NCI-H2196 (cell line): Measurements from ENCODE around the gene ATF7IP.
"Not testable (repeated sequence)": the region's sequence is repeated elsewhere in the genome, so short reads cannot be mapped to it uniquely, and the experiment has no call there.

Experiments
- DNase-seq: peaks from one replicate; lab custom pipeline; 2025; ENCODE audit not compliant: unreplicated experiment; lab: John Stamatoyannopoulos, UW

ATF7IP gene

DNA sequence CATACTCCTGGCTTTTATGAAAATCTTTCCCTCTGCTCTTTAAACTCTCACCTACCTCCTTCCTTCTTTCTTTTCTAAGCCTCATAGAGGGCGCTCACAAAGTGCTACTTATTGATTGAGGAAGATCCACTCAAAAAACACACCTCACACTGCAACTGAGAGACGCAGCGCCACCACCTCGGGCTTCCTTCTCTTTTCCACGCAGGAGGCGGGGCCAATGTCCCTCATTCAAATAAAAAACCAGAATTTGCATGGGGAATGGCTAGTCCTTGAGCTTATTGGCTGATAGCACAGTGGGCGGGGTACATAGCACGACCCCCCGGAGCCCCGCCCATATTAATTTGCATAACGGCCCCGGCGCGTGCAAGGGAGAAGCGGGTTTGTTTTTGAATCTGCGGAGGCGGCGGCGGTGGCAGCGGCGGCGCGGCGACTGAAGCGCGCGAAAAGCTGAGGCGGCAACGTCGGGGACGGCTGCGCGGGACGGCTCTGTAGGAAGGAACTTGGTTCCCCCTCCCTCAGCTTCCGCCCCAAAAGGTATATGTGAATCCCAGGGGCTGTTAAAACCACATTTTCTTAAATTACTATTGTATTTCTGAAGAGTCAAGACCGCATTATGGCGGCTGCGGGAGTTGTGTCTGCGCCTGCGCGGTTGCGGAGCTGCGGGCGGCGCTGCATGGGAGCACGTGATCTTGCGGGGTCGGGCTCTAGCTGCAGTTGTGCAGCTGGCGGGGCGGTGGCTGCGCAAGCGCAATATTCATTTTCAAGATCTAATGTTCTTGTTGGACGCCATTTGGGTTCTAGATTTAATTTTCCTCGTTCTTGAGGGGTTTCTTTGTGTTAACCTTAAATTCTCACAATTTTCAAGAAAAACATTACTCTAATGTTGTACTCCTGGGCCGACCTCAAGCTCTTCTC is at the start of gene ATF7IP:
Gene ATF7IP, plus strand, starts transcription at position 389 of the 915 bp plus-strand sequence. CDS start 58,234 bp downstream, outside the sequence.
- peak; percentile 86 for DNase-seq

- DNase-seq: no peak
Measured at GRCh38 chr12:14317362-14318146, 47.9 kb upstream of the ATF7IP start.

GRCh38 chr12:14319704-14320427 is 45.6 kb upstream of the ATF7IP start:
- DNase-seq: not testable (repeated sequence)

- no peak for DNase-seq
Measured at GRCh38 chr12:14322403-14322802, 43.1 kb upstream of the ATF7IP start.

- no peak for DNase-seq
Measured at GRCh38 chr12:14325716-14326343, 39.7 kb upstream of the ATF7IP start.

DNA sequence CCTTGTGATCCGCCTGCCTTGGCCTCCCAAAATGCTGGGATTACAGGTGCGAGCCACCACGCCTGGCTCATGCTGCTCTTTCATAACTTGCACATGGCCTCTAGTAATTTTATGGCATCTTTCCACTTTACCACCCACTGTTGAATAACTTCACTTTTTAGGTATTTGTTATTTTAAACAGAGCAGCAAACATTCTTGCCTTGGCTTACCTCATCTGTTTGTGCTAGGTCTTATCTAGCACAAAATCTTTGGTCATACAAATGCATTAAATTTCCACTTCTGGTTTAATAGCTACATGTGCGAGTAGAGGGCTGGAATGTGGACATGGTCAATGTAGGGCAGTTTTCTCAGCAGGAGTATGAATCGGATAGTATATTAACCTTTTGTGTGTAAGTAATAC is 38.8 kb upstream of the ATF7IP start:
- no peak for DNase-seq

- DNase-seq: no peak
Measured at GRCh38 chr12:14327711-14328110, 37.8 kb upstream of the ATF7IP start.

DNA sequence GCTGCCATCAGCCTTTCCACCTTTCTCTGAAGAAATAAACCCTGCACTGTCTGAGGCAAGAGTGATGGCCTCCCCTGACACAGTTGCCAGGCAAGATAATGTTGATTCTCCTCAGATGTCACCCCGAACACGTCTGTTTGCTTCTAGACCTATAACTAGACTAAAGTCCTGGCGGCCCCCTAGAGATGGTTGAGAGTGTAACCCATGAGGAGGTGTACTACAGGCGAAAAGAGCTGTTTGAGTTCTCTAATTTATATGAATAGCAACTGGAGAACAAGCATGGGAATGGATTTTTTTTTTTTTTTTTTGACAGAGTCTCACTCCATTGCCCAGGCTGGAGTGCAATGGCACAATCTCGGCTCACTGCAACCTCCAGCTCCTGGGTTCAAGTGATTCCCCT is 33.0 kb upstream of the ATF7IP start:
- DNase-seq: no peak

- no peak for DNase-seq
Measured at GRCh38 chr12:14340371-14340770, 25.1 kb upstream of the ATF7IP start.

DNA sequence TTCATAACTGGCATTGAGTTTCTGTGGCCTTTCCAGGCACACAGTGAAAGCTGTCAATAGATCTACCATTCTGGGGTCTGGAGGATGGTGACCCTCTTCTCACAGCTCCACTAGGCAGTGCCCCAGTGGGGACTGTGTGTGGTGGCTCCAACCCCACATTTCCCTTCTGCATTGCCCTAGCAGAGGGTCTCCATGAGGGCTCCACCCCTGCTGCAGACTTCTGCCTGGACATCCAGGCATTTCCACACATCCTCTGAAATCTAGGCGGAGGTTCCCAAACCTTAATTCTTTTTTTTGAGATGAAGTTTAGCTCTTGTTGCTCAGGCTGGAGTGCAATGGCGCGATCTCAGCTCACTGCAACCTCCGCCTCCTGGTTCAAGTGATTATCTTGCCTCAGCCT is 14.0 kb upstream of the ATF7IP start:
- not testable (repeated sequence) for DNase-seq

DNA sequence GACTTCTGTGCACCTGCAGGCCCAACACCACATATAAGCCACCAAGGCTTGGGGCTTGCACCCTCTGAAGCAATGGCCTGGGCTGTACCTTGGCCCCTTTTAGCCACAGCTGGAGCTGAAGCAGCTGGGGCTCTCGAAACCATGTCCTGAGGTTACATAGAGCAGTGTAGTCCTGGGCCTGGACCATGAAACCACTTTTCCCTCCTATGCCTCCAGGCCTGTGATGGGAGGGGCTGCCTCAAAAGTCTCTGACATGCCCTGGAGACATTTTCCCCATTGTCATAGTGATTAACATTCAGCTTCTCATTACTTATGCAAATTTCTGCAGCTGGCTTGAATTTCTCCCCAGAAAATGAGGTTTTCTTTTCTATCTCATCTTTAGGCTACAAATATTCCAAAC is 13.4 kb upstream of the ATF7IP start:
- not testable (repeated sequence) for DNase-seq

DNA sequence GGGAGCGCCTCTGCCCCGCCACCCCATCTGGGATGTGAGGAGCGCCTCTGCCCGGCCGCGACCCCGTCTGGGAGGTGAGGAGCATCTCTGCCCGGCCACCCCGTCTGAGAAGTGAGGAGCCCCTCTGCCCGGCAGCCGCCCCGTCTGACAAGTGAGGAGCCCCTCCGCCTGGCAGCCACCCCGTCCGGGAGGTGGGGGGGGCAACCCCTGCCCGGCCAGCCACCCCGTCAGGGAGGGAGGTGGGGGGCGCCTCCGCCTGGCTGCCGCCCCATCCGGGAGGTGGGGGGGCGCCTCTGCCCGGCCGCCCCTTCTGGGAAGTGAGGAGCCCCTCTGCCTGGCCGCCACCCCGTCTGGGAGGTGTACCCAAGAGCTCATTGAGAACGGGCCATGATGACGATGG is 10.8 kb upstream of the ATF7IP start:
- DNase-seq: not testable (repeated sequence)

- DNase-seq: no peak
Measured at GRCh38 chr12:14356147-14356546, 9.3 kb upstream of the ATF7IP start.

DNA sequence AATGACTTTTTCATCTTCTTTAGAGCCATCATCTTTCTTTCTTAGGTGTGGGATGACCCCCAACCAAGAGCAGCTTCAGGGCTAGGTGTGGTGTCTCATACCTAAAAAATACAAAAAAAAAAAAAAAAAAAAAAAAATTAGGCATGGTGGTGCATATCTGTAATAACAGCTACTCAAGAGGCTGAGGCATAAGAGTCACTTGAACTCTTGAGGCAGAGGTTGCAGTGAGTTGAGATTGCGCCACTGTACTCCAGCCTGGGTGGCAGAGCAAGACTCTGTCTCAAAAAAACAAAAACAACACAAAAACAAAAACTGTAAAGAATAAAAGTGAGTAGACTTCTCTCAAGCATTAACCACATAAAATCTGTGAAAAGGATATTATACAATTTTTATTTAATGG is 8.0 kb upstream of the ATF7IP start:
- no peak for DNase-seq

DNA sequence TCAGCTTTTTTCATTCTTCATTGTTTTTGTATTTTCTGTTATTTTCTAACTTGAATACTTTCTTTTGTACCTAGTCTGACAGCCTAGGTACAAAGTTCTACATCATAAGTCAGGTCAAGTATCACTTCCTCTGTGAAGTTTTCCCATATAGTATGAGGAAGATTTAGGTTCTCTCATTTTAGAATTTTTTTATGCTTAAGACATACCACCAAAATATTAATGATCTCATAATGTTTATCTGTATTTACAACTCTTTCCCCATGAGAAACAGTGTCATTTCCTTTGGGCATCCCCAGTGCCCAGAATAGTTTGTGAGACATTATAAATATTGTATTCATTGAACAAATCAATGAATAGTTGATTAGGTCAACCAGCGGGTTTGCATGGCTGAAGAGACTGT is 3.1 kb upstream of the ATF7IP start:
- no peak for DNase-seq

DNA sequence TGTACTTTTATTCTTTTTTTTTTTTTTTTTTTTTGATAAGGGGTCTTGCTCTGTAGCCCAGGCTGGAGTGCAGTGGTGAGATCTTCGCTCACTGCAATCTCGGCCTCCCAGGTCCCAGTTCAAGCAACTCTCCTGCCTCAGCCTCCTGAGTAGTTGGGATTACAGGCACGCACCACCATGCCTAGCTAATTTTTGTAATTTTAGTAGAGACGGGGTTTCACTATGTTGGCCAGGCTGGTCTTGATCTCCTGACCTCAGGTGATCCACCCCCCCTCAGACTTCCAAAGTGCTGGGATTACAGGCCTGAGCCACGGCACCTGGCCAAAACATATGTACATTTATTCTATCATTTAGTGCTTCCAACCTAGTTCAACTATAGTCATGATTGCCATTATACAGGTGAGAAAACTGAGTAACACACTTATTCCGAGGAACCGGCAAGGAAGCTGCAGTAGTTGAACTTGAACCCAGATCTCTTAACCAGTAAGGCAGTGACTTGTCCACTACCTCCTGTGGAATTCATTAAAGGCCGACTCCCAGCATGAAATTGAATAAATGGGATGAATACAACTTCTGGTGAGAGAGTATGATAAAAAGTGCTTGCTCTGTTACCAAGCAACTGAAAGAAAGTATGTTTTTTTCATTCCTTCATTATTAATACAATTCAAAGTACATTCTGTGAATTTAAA is 755 bp upstream of the ATF7IP start:
- no peak for DNase-seq

DNA sequence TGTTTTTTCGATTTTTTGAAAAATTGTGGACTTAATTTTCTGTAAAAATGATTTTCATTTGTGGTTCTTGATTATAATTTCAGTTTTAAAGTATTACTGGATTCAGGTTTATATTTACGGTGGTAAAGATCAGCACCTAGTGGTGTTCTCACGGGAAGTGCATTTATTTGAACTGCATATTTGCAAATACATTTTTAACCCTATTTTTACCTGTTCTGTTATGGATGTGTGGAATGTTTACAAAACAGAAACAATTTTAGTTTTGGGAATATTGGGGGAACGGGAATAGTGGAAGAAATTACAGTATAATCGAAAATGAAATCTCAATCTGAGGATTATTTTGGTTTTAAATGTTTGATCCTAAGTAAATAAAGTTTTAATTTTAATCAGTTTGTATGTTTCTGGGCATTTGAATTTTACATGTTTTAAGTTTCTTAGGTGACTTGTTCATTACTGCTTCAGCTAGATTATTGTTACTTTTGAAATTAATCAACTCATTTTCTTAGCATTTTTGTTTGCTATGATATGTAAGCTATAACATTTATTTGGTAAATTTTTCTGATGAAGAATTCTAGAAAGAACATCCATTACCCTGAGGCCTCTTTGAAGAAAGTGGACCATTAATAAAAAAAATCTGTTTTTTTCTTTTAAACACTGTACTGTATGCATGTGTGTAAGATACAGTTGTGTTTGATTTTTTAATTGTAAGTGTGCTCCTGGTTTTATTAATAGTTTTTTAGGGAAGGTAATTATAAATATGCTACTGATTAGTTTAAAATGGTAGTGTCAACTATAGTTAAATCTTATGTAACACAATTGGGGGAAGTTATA is 942 bp downstream of the ATF7IP start:
- DNase-seq: no peak

DNA sequence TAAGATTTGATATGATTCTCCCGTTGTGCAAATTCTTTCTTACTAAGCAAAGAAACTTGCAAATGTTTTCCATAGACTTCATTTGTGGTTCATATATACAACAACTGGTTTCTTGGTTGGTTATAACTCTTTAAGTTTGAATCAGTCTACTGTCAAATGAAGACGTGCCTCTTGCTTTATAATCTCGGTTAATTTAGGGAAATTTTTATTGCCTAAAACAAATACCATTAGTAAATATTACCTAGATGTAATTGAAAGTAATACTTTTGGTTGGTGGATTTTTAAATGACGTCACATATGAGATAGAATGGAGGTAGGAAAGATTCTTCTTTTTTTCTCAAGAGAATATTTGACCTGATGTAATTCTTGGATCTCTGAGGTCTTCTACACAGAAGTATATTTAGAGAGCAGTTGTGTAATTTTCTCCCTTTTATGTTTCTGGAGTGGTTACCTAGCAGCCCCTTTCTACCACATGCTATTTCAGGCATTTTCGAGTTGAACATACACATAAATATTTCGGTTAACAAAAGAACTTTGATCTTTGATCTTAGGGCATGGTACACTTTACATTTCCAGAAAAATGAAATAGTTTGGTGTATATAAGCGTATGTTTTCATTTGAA is 1.7 kb downstream of the ATF7IP start:
- peak; percentile 2 for DNase-seq

DNA sequence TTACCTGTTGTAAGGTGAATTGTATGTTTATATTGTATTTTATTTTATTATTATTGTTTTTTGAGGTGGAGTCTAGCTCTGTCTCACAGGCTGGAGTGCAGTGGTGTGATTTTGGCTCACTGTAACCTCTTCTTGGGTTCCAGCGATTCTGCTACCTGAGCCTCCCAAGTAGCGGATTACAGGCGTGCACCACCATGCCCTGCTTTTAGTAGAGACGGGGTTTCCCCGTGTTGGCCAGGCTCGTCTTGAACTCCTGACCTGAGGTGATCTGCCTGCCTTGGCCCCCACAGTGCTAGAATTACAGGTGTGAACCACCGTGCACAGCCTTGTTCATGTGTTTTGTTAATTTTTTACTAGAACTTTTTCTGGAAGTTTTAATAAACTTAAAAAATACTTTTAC is 3.8 kb downstream of the ATF7IP start:
- no peak for DNase-seq
